HCT116 (cell line): Measurements from ENCODE around the gene SEMA4A. TPM values are rescaled to one million over a fixed set of nuclear protein-coding genes. Genes with fewer than 3 reads are reported as not detected.

ENCODE experiments used
- ATAC-seq: fragments of 200-7000 bp; cut with Tn5 transposase; 2 replicates; pipeline ENCODE4 v1.9.1; 2020; ENCODE audit warnings: mild to moderate bottlenecking, moderate library complexity
- BruUV-seq: library from RNA; stranded (reverse); fragments of 400-500 nt; replicated peaks from 2 replicates; lab custom pipeline; 2021; lab: Mats Ljungman, UMichigan
- CTCF ChIA-PET: fragments of 300-600 bp; sonication (Branson Sonifier 250); formaldehyde crosslinking; loops from one replicate; lab custom pipeline; 2021; ENCODE audit warnings: antibody characterized with exemption; lab: Charles Lee
- POLR2A ChIA-PET: fragments of 300-600, 350-600 bp; sonication (Branson Sonifier 250); formaldehyde crosslinking; loops from one replicate; lab custom pipeline; 2021; ENCODE audit warnings: antibody characterized with exemption; lab: Charles Lee
- RAD21 ChIA-PET, 2 experiments: fragments of 300-600 bp; sonication (Branson Sonifier 250); formaldehyde crosslinking; loops; one replicate each; lab custom pipeline; 2023; ENCODE audit warnings: low total read pairs in 2 of 2; ENCODE audit not compliant: uncharacterized antibody in 2 of 2, unreplicated experiment in 2 of 2, low non-redundant PET in 1 of 2; lab: Charles Lee
- DNase-seq: peaks from one replicate; pipeline ENCODE4 v3.0.0-alpha.2; 2010; ENCODE audit warnings: low read depth, low spot score
- H2AFZ ChIP-seq: fragments of 200-600 bp; shearing (Covaris generic), sonication (generic); 2 replicates; pipeline ENCODE4 v1.6.1; 2017; ENCODE audit warnings: low read depth, mixed run types, mixed read lengths, antibody characterized with exemption, low read length; ENCODE audit not compliant: poor library complexity, severe bottlenecking
- H3K27ac ChIP-seq: 2 replicates; pipeline ENCODE4 v1.5.1; 2012; ENCODE audit warnings: low read depth, low read length
- H3K27me3 ChIP-seq: fragments of 200-600 bp; sonication (generic); 2 replicates; pipeline ENCODE4 v1.6.1; 2016; ENCODE audit warnings: mixed run types, low read length, mixed read lengths; ENCODE audit not compliant: insufficient read depth
- H3K36me3 ChIP-seq, 2 experiments: fragments of 200-500 bp in 1 of 2; fragments of 200-600 bp in 1 of 2; sonication (Bioruptor generic) in 1 of 2; sonication (generic) in 1 of 2; 2 replicates each; pipeline versions ENCODE4 v1.5.1 to v1.6.1; 2014 to 2016; ENCODE audit warnings: low read length in 2 of 2, inconsistent platforms in 1 of 2, mixed read lengths in 1 of 2, mixed run types in 1 of 2; ENCODE audit not compliant: insufficient read depth in 2 of 2, control insufficient read depth in 1 of 2
- H3K4me1 ChIP-seq, 2 experiments: fragments of 200-600 bp in 1 of 2; sonication (generic) in 1 of 2; 2 replicates each; pipeline versions ENCODE4 v1.5.1 to v1.6.1; 2012 to 2017; ENCODE audit warnings: low read length in 2 of 2, inconsistent platforms in 1 of 2, mild to moderate bottlenecking in 1 of 2, mixed read lengths in 1 of 2, mixed run types in 1 of 2, moderate library complexity in 1 of 2; ENCODE audit not compliant: insufficient read depth in 2 of 2, control insufficient read depth in 1 of 2
- H3K4me2 ChIP-seq: fragments of 200-600 bp; sonication (generic); 2 replicates; pipeline ENCODE4 v1.6.1; 2017; ENCODE audit warnings: mixed run types, low read length, mixed read lengths
- H3K4me3 ChIP-seq, 2 experiments: fragments of 200-600 bp in 1 of 2; sonication (generic) in 1 of 2; replicated peaks in 1 of 2; 2 replicates each; pipeline ENCODE4 v1.5.1; 2011 to 2016; ENCODE audit warnings: low read length in 2 of 2, control low read depth in 1 of 2, low read depth in 1 of 2, mild to moderate bottlenecking in 1 of 2, mixed read lengths in 1 of 2, mixed run types in 1 of 2
- H3K79me2 ChIP-seq: fragments of 200-600 bp; sonication (generic); 2 replicates; pipeline ENCODE4 v1.6.1; 2017; ENCODE audit warnings: mild to moderate bottlenecking, mixed run types, low read length, moderate library complexity, mixed read lengths; ENCODE audit not compliant: insufficient read depth
- H3K9ac ChIP-seq: fragments of 200-600 bp; sonication (generic); 2 replicates; pipeline ENCODE4 v1.6.1; 2016; ENCODE audit warnings: low read length, mixed read lengths
- H3K9me2 ChIP-seq: fragments of 200-600 bp; sonication (generic), shearing (Covaris generic); 2 replicates; pipeline ENCODE4 v1.6.1; 2017; ENCODE audit warnings: mixed run types, mild to moderate bottlenecking, moderate library complexity; ENCODE audit not compliant: insufficient read depth
- H3K9me3 ChIP-seq, 2 experiments: fragments of 200-500 bp in 1 of 2; fragments of 200-600 bp in 1 of 2; sonication (Bioruptor generic) in 1 of 2; sonication (generic) in 1 of 2; 2 replicates each; pipeline ENCODE4 v1.6.1; 2014 to 2017; ENCODE audit warnings: low read length in 2 of 2, mixed read lengths in 2 of 2, inconsistent platforms in 1 of 2, low read depth in 1 of 2, mild to moderate bottlenecking in 1 of 2, mixed run types in 1 of 2, moderate library complexity in 1 of 2; ENCODE audit not compliant: control insufficient read depth in 1 of 2, insufficient read depth in 1 of 2
- H4K20me1 ChIP-seq: fragments of 200-600 bp; sonication (generic), shearing (Covaris generic); 2 replicates; pipeline ENCODE4 v1.6.1; 2017; ENCODE audit warnings: mixed run types, mild to moderate bottlenecking, moderate library complexity; ENCODE audit not compliant: insufficient read depth
- EGR1 ChIP-seq: IDR thresholded peaks from 2 replicates; pipeline ENCODE4 v1.6.1; 2012; ENCODE audit warnings: low read depth
- EZH2 ChIP-seq: fragments of 200-600 bp; sonication (generic); IDR thresholded peaks from 2 replicates; pipeline ENCODE4 v1.6.1; 2017; ENCODE audit warnings: antibody characterized with exemption, mixed run types
- JUND ChIP-seq: IDR thresholded peaks from 2 replicates; pipeline ENCODE4 v1.6.1; 2012
- RAD21 ChIP-seq: IDR thresholded peaks from 2 replicates; pipeline ENCODE4 v1.6.1; 2012; ENCODE audit warnings: low read depth, mild to moderate bottlenecking
- SP1 ChIP-seq: IDR thresholded peaks from 2 replicates; pipeline ENCODE4 v1.6.1; 2012; ENCODE audit warnings: low read depth
- ZFX ChIP-seq: fragments of 450-650 bp; IDR thresholded peaks from 2 replicates; pipeline ENCODE4 v1.6.1; 2017
- ZNF274 ChIP-seq: fragments of 200-500 bp; sonication (Bioruptor generic); IDR thresholded peaks from 2 replicates; pipeline ENCODE4 v1.6.1; 2014; ENCODE audit warnings: mild to moderate bottlenecking, low read depth, low read length, inconsistent platforms
- intact Hi-C: fragments of 100-400 bp; cut with micrococcal nuclease; formaldehyde crosslinking; loops from 2 replicates; pipeline ENCODE4 v1.10.0; 2022
- total RNA-seq: library from RNA; stranded (reverse); gene quantifications from one replicate; pipeline ENCODE4 v1.2.1, GENCODE V29; 2021; ENCODE audit not compliant: unreplicated experiment
- TF ChIP-seq, protein P1 (sequence below): IDR thresholded peaks from 2 replicates; pipeline ENCODE4 v1.6.1; 2011; ENCODE audit warnings: mild to moderate bottlenecking, low read length, moderate library complexity; ENCODE audit not compliant: insufficient replicate concordance; ENCODE audit errors: extremely low read depth
- TF ChIP-seq, protein P2 (sequence below): IDR thresholded peaks from 2 replicates; pipeline ENCODE4 v1.6.1; 2012; ENCODE audit warnings: low read depth

SEMA4A gene
- total RNA-seq, 1 experiment from 2014 or later, result 0.39 TPM

DNA sequence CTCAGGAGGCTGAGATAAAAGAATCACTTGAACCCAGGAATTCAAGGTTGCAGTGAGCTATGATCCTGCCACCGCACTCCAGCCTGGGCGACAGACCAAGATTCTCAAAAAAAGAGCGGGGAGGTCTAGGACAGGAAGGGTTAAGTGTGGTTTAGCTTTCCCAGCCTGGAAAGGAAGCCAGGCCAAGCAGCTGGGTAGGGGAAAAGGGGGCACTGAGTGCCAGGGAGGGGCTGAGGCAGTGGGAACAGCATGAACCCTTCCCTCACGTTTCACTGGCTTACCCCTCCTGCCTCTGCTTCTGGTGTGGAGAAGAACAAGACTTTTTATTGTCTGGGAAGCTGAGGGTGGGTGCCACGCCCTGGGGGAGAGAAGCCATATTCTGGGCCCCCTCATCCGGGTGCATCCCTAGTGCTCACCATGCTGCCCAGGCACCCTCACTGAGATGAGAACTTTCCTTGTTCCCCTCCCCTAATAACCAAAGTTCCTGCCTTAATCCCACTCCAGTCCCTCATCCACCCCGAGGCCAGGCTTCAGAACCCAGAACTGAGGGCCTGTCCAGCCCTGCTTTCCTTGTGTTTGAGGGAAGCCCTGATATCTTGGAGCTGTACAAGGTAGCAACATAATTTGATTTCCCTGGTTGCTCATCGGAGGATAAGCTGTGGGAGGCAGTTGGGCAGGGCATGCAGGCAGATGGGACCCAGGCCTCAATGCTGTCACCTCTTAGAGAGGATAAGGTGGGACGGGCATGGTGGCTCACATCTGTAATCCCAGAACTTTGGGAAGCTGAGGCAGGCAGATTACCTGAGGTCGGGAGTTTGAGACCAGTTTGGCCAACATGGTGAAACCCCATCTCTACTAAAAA lies 40.9 kb upstream of the SEMA4A start (continued):
- TF ChIP-seq, protein P1, sequence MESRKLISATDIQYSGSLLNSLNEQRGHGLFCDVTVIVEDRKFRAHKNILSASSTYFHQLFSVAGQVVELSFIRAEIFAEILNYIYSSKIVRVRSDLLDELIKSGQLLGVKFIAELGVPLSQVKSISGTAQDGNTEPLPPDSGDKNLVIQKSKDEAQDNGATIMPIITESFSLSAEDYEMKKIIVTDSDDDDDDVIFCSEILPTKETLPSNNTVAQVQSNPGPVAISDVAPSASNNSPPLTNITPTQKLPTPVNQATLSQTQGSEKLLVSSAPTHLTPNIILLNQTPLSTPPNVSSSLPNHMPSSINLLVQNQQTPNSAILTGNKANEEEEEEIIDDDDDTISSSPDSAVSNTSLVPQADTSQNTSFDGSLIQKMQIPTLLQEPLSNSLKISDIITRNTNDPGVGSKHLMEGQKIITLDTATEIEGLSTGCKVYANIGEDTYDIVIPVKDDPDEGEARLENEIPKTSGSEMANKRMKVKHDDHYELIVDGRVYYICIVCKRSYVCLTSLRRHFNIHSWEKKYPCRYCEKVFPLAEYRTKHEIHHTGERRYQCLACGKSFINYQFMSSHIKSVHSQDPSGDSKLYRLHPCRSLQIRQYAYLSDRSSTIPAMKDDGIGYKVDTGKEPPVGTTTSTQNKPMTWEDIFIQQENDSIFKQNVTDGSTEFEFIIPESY, result no peak

DNA sequence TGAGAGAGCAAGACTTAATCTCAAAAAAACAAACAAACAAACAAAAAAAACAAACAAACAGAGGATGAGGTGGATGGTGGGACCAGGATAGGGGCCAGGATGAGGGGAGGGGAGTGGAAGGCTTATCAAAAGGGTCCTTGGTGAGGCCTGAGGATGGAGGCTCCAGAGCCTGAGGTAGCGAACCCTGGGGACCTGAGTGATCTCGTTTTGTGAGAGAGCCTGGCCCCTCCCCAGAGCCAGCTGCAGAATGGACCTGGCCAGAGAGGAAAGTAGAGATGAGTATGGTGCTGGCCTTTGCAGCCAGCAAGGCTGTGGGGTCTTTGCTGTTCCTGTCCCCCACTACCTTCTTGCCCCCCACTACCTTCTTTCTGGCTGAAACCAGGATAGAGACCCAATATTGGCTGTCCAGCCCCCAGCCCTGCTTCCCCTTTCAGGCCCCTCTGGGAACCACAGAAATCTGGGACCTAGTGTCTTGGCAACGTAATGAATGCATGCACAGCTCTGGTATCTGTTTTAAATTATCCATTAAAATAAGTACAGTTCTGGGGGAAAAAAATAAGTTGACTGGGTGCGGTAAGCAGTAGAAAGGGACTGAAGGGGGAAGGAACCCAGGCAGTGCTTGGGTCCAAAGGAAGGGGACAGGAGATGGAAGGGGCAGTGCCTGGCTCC lies 40.0 kb upstream of the SEMA4A start:
- Histone ChIP-seq H3K9ac (peak overlapping the region; percentile 98), H4K20me1 (no peaks in the 10 kb centered on the region; the same call in 1 of the 2 replicates), H3K4me2 (peak overlapping the region; percentile 90), H3K27me3 (no peaks in the 10 kb centered on the region), H3K36me3 (peaks cover 0 to 6% of the 10 kb centered on the region in 2 experiments; a peak in 1 of 4 replicates), H3K27ac (peak overlapping the region; percentile 76), H2AFZ (no peak overlapping the region), H3K9me3 (no peaks in the 10 kb centered on the region), H3K9me2 (no peaks in the 10 kb centered on the region), H3K79me2 (peaks cover 39% of the 10 kb centered on the region), H3K4me1 (peaks cover 56 to 77% of the 10 kb centered on the region in 2 experiments), H3K4me3 (peak overlapping the region; percentile 96 to 99; a peak in 3 of 4 replicates)
- CTCF ChIA-PET, result interaction anchor here (0.6 to 5.5 kb wide), 11 partner anchors 10 to 176 kb away, joined by 3 to 22 read pairs (median 5); no protein-coding TSS in a partner anchor
- POLR2A ChIA-PET, result interaction anchor here (1.0 to 5.3 kb wide), 8 partner anchors 10 to 26 kb away, joined by 3 to 50 read pairs (median 6); no protein-coding TSS in a partner anchor
- ATAC-seq, result no peak
- TF ChIP-seq, protein P2, sequence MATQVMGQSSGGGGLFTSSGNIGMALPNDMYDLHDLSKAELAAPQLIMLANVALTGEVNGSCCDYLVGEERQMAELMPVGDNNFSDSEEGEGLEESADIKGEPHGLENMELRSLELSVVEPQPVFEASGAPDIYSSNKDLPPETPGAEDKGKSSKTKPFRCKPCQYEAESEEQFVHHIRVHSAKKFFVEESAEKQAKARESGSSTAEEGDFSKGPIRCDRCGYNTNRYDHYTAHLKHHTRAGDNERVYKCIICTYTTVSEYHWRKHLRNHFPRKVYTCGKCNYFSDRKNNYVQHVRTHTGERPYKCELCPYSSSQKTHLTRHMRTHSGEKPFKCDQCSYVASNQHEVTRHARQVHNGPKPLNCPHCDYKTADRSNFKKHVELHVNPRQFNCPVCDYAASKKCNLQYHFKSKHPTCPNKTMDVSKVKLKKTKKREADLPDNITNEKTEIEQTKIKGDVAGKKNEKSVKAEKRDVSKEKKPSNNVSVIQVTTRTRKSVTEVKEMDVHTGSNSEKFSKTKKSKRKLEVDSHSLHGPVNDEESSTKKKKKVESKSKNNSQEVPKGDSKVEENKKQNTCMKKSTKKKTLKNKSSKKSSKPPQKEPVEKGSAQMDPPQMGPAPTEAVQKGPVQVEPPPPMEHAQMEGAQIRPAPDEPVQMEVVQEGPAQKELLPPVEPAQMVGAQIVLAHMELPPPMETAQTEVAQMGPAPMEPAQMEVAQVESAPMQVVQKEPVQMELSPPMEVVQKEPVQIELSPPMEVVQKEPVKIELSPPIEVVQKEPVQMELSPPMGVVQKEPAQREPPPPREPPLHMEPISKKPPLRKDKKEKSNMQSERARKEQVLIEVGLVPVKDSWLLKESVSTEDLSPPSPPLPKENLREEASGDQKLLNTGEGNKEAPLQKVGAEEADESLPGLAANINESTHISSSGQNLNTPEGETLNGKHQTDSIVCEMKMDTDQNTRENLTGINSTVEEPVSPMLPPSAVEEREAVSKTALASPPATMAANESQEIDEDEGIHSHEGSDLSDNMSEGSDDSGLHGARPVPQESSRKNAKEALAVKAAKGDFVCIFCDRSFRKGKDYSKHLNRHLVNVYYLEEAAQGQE, result no peak
- TF ChIP-seq EGR1, result no peak
- no peak for TF ChIP-seq ZFX
- no peak for TF ChIP-seq EZH2
- TF ChIP-seq RAD21, result no peak
- no peak for TF ChIP-seq JUND
- no peak for TF ChIP-seq SP1
- TF ChIP-seq ZNF274, result no peak
- TF ChIP-seq, protein P1, result no peak
- intact Hi-C loops, result no loop called here
- BruUV-seq, result no TSS peak
- RAD21 ChIA-PET, result interaction anchor here in 1 of 2 experiments (1.0 kb wide), 1 partner anchor 17 kb away, joined by 3 read pairs; no protein-coding TSS in a partner anchor
- no peak for DNase-seq
